HEK293 (cell line): ENCODE data around the gene RALGAPA2.

Source experiments
- ATF2 ChIP-seq: fragments of 450-650 bp; formaldehyde crosslinking; IDR thresholded peaks from 2 replicates; pipeline ENCODE4 v1.5.1; 2016; ENCODE audit warnings: missing biosample characterization, missing genetic modification characterization, low read depth
- REST ChIP-seq: fragments of 450-650 bp; formaldehyde crosslinking; IDR thresholded peaks from 2 replicates; pipeline ENCODE4 v1.5.1; 2016; ENCODE audit warnings: missing biosample characterization, missing genetic modification characterization
- ZNF132 ChIP-seq: fragments of 450-650 bp; formaldehyde crosslinking; IDR thresholded peaks from 2 replicates; pipeline ENCODE4 v1.5.1; 2017; ENCODE audit warnings: missing biosample characterization, missing genetic modification characterization, borderline replicate concordance
- ZNF133 ChIP-seq: fragments of 450-650 bp; formaldehyde crosslinking; IDR thresholded peaks from 2 replicates; pipeline ENCODE4 v1.5.1; 2016; ENCODE audit warnings: missing biosample characterization, missing genetic modification characterization
- ZNF146 ChIP-seq: fragments of 450-650 bp; formaldehyde crosslinking; IDR thresholded peaks from 2 replicates; pipeline ENCODE4 v1.5.1; 2016; ENCODE audit warnings: missing biosample characterization, missing genetic modification characterization
- ZNF548 ChIP-seq: fragments of 450-650 bp; formaldehyde crosslinking; IDR thresholded peaks from 2 replicates; pipeline ENCODE4 v1.5.1; 2016; ENCODE audit warnings: missing biosample characterization, missing genetic modification characterization

GRCh38 chr20:20391766-20392165 is 320.7 kb downstream of the RALGAPA2 start:
- TF ChIP-seq REST (tag by site-specific recombination) (no peak), ZNF146 (tag by site-specific recombination) (no peak), ATF2 (tag by site-specific recombination) (no peak), ZNF133 (tag by site-specific recombination) (no peak), ZNF548 (no peak), ZNF132 (no peak)
